CD4-positive, alpha-beta T cell treated with Interleukin-17A for 4 hours (primary cell): ENCODE data around the gene TIMP1.

Experiments
- DNase-seq: peaks from one replicate; pipeline ENCODE4 v3.0.0-alpha.2; 2020; ENCODE audit warnings: mixed read lengths

Gene TIMP1

DNA sequence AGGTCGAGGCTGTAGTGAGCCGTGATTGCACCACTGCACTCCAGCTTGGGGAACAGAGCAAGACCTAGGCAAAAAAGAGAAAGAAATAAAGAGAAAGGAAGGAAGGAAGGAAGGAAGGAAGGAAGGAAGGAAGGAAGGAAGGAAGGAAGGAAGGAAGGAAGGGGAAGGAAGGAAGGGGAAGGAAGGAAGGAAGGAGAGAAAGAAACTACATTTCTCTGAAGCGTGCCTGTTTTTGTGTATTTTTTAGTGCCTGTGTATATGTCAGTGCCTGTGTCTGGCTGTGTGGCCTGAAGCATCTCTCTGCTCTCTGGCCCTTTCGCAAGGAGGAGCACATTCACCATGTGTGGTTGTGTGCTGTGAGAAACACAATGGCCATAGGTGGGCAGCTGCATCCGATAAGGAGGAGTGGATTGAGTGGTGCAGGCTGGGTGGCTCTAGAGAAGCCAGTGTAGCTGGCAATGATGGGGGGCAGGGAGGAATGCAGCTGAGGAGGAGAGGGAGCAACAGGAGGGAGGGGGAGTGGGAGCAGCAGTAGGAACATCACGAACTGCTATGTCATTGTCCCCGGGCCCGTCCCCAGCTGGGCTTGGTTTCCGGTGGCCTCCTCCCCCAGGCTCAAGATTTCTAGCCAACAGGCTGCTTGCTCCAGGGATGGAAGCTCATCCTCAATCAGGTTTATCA lies 26.0 kb downstream of the TIMP1 start:
- DNase-seq = no peak

DNA sequence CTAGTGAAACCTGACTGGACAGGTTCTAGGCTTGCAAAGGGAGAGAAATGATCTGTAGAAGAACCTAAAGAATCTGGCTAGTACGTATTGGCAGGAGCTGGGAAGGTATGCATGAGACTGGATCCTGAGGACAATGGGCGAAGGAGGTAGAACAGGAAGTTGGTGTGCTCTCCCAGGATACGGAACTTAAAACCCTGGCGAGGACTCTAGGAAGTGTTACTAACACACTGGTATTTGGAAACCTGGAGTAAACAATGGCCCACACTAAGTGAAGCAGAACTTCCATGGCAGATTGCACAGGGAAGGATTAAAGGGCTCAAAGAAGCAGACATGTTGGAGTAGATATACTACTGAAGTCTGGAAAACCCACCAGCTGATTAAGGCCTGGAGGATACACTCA lies 28.3 kb downstream of the TIMP1 start:
- no peak for DNase-seq

DNA sequence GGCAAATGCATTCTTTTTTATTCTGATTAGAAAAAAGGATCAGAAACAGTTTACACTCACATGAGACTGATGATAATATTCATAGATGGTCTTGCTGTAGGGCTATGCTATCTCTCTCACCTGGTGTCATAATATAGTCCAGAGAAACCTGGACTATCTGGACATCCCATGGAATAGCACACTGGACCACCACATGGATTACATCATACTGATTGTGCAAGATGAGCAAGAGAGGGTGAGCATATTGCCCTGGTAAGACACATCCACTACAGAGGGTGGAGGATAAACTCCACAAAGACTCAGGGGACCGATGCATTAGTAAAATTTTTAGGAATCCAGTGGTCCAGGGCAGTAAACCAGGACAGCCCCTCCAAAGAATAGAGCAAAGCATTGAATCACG lies 29.3 kb downstream of the TIMP1 start:
- DNase-seq = no peak

DNA sequence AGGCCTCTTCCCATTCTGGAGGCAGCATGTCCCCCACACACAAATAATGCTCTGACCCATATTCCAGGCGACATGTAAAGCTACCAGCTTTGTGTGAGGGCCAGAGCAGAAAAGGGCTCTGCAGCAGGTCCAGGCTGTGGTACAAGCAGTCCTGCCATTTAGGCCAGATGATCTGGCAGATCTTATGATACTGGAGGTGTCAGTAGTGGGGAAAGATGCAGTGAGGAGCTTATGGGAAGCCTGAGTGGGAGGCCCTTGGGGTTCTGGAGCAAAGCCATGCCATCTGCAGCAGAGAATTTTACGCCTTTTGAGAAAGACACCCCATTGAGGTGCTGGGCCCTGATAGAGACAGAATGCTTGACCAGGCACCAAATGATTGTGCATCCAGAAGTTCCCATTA lies 29.7 kb downstream of the TIMP1 start:
- no peak for DNase-seq

DNA sequence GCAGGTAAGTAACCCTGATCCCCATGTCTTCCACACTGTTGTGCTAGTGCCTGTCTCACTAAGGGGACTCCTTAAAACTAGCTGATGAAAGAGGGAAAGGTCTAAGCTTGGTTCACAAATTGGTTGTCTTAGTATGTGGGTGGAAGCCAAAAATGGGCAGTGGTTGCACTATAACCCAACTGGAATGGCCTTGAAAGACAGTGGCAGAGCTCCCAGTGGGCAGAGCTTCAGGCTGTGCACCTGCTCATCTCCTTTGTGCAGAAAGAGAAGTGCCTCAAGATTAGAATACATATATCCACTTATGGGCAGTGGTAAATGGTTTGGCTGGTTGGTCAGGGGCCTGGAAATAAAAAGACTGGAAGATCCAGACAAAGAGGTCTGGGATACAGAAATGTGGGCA lies 30.2 kb downstream of the TIMP1 start:
- no peak for DNase-seq

DNA sequence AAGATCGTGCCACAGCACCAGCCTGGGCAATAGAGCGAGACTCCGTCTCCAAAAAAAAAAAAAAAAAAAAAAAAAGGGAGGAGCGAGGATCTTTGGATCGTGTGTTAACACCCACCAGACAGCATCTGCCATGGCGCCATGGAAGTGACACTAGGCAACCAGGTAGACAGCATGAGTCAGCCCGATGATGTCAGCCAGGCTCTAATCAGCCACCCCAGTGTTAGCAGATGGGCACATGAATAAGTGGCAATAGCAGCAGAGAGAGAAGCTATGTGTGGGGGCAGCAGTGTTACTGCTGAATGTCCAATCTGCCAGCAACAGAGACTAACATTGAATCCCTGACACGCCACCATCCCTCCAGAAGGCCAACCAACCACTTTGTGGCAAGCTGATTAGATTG lies 30.8 kb downstream of the TIMP1 start:
- no peak for DNase-seq

DNA sequence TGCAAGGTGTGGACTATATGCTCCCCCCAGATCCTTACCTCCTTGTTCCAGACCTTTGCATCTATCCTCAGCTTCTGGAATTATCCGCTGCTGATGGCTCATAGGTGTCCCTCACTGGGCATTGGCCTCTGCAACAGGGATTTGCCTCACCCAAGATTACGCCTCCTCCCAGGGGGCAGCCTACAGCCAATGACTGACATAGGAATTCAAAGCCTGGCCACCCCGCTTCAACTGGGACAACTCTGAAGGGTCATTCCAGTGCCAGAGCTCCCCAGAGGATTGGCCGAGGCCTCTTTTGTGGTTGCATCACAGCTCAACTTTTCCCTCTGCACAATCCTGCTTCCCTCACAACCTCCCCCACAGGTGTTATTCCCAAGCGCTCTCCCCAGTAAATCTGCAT lies 32.4 kb downstream of the TIMP1 start:
- DNase-seq = no peak

DNA sequence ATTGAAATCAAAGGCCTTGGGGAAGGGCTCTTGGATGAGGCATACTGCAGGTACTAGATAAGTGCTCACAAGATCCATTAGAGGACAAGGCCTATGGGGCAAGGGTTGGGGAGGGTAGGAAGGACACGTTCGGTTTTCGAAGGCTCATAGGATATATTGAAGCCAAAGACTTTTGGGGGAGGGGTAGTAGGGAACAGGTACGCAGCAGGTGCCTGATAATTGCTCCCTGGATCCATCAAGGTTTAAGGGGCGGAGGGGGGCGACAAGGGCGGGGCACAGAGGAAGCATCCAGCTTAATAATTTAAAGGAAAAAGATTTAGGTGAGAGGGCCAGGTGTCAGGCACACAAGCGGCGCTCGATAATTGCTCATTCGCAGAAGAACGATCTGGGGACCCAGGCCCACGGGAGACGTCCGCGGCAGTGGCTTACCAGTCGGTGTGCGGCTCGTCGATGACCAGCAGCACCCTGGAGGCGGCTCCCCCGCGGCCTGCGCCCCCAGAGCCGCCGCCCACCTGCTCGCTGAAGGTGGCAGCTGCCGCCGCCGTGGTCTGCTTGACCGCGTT lies 36.8 kb downstream of the TIMP1 start:
- no peak for DNase-seq

DNA sequence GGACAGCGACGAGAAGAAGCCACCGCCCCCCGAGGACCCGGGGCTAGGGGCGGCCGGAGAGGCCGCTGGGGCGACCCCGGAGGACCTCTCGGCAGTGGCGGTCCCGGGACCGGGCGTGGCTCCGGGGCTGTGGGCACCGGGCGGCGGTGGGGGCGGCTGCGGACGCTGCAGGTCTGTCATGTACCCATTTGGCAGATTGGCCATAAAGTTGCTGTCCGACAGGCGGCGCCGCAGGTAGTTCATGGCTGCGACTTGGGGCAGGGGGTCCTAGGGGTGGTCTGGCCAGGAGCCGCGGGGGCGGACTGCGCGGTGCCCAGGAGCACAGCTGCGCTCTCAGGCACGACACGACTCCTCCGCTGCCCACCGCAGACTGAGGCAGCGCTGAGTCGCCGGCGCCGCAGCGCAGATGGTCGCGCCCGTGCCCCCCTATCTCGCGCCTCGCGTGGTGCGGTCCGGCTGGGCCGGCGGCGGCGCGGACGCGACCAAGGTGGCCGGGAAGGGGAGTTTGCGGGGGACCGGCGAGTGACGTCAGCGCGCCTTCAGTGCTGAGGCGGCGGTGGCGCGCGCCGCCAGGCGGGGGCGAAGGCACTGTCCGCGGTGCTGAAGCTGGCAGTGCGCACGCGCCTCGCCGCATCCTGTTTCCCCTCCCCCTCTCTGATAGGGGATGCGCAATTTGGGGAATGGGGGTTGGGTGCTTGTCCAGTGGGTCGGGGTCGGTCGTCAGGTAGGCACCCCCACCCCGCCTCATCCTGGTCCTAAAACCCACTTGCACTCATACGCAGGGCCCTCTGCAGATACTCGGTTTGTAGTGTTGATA lies 37.5 kb downstream of the TIMP1 start, which contains the start of gene SYN1:
Gene SYN1 (minus strand): TSS at position 372 of the 817 bp plus-strand sequence. CDS start 129 bp downstream, at position 243.
- DNase-seq = peak; percentile 84

DNA sequence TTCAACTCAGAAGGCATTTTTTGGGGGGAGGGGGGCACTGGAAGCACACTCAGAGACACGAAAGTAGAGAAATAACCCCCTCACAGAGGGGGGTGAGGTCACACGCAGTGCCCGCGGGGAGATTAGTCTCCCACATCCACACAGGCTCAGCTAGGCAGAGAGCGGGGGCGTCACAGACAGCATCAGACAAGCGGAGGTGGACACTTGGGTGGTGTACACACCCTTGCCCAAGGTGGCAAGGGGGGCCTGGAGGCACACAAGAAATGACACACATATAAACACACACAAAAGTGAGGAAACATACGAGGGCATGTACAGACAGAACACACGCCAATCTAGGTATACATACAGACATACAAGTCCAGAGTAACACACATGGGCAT lies 38.1 kb downstream of the TIMP1 start:
- no peak for DNase-seq

DNA sequence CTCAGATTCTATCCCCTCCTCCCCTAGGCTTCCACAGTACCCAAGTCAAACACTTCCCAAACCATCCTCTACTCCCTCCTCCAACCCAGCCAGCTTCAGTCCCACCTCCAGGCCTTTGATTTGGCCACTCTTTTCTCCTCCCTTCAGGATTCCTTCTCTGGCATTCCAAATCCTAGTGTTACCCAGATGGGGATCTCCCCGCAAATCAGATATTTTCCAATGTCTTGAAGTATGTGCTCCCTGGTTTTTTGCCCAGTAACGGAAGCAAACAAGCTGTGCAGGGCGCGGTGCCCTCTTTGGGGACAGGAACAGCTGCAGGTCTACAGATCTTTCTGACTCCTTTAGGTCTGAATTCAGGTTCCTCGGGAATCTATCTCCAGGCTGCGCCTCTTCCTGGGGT lies 39.6 kb downstream of the TIMP1 start:
- DNase-seq = no peak

DNA sequence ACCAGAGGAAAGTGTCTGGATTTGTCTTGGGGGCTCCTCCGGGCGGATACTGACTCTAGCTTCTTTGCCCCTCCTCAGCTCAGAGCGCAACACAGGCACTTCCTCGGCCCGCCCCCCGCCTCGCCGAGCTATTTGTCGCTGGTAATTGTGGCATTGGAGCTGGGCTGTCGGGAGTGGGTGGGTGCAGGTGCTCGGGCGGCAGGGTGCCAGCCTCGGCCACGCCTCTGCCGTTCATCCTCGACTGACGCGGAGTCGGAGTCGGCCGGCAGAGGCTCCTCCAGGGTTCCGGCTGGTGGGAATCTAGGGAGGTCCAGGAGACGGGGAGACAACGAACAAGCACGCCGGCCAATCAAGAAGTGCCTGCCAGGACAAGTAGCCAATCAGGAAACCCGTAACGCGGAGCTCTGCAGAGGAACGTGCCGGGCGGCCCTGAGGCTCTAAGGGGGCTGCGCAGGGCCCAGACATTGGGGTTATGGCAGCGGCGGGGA lies 41.3 kb downstream of the TIMP1 start:
- DNase-seq = peak; percentile 63

DNA sequence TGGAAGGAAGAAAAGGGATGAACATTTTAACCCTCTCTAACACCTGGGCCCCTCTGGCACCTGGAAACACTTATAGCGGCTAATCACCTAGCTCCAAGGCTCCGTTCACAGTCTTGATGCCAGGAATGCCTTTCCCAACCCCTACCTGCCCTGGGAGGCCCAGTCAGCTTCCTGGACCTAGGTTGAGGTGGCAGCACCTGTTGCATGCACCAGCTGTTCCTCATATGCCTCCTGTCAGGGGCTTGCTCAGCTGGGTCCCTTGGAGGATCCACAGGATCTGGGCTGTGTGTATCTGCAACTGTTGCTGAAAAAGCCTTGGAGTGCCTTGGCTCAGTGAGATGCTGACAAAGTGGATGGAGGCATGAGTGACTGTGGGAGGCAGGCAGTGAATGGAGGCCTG lies 43.1 kb downstream of the TIMP1 start:
- DNase-seq = no peak

DNA sequence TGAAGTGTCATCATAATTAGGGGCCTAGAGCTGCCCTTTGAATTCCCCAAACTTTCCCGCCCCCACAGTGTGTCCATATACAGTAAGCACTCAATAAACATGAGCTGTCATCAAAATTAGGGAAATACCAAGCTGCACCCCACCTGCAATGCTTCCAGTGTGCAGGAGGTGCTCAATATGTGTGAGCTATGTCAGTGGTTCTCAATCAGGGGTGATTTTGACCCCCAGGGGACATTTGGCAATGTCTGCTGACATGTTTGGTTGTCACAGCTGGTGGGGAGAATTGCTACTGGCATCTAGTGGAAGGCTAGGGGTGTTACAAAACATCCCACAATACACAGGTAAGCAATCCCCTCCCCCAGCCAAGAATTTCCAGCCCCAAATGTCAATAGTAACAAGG lies 46.7 kb downstream of the TIMP1 start:
- peak; percentile 40 for DNase-seq

DNA sequence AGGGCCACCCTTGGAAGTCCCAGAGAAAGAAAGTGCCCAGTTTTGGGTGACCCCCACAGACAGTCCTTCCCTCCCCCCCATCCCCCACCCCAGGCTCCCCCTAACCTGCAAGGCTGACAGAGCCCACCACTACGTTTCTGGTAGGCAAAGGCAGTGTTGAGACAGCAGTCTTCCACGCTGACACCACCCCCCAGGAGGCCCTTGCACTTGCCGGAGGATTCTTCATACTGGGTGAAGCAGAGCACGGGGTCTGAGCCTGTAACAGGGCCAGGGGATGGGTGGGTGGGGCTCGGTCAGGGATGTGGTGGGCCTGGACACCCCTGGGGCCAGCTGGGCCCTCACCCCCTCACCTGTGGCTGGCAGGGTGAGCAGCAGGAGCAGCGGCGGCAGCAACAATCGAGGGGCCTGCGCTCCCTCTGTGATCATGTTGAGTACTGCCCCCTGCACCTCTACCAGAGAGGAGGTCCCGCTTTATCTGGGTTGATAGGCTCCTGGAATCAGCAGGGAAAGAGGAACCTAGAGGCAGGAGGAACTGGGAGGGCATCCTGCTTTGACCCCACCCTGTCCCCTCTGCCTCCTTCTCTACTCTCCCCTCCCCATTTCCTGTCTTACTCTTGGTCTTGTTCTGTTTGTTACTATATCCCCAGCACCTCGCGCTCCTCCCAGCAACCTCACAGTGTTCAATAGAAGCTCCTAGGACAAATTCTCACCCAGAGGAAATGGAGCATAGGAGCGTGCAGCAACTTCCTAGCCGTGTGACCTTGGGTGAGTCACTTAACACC lies 47.4 kb downstream of the TIMP1 start, which contains the start of gene CFP:
Gene CFP (minus strand): TSS at position 512 of the 782 bp plus-strand sequence. CDS start 86 bp downstream, at position 426.
- peak; percentile 48 for DNase-seq

DNA sequence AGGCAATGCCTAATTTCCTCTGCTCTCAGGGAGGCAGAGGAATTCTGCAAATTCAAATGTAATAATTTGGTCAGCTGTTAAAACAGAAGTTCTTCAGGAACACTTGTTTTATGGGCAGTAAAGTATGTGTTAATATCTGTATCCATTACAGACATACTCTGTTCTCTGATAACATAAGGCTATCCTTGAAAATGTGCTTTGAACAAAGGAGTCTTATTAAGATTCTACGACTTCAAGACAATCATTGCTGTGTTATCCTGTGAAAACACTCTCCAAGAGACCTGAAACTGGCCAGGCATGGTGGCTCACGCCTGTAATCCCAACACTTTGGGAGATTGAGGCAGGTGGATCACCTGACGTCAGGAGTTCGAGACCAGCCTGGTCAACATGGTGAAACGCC lies 49.4 kb downstream of the TIMP1 start:
- DNase-seq = no peak

DNA sequence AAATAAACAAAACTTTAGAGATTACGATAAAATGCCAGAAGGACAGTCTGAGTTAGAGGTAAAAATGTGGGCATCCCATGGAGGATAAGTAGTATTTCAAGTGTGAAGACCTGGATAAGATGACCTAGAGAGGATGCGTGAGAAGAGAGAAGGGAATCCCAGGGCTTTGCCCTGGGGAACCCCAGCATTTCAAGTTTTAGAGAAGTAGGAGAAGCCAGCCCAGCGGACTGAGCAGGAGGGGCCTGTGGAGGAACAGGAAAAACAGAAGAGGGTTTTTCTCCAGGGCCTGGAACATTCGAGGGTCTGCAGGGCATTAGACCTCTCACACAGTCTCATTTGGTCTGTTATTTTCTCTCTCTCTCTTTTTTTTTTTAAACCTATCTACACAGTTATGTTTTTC lies 50.4 kb downstream of the TIMP1 start:
- no peak for DNase-seq

DNA sequence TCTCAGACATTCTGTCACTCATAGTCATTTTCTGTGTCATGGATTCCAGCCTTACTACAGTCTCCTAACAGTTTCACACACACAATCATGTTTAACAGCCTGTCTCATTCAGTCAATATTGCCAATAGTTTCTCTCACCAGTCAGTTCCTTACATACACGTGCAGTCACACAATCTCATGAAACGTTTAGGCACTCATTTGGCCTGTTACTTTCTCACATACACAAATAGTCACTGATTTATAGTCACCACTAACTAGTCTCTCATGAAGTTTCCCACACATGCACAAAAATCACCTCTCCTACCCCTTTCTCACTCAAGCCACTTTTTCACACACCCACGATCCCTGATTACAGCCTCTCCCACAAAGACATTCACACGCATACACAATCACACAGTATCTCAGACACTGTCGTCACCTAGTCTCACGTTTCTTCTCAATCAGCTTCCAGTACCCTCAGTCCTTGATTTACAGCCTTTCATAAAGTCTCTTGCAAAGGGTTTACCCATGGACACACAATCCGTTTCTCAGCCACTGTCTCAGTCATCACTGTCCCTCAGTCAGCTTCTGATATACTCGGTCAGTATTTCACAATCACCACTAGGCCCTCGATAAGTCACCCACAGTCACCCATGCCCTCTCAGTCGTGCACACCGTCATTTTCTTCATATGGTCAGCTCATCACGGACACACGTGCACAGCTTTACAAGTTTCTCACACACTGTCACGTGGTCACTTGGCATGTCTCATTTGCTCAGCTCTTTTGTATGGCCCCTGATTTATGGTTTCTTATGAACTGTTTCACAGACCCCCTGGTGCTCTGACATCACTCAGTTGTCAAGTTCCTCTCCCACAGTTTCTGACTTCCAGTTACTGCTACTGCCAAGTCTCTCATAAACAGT lies 51.7 kb downstream of the TIMP1 start:
- DNase-seq = no peak

DNA sequence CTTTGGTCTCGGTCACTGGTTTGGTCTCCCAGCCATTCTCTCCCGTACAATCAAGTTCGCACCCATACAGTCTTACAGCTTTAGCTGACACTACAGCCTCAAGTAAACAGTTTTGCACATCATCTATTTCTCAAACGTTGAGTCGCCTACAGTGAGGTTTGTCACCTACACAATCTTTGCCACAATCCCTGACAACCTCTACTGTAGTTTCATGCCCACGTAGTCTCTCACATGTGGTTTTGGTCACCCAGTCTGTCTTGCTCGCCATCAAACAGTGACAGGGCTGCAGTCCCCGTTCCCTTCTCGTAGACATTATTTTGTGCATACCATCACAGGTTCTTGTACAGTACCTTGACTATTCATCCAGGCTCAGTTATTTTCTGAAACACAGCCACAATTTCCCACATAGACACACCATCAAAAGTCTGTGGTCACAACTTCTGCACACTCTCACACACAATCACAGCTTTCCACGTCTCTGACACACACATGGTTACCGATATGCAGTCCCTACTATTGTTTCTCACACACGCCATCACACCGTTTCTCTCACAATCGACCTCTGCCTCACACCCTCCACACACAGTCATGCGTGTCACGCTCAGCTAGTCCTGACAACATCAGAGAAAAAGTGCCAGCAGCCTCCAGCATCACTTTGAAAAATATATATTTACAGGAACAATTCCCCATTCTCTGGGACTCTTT lies 52.8 kb downstream of the TIMP1 start:
- DNase-seq = no peak
